Caki2 (cell line): ENCODE measurements around the gene RAB33B. TPM values are rescaled to one million over a fixed set of nuclear protein-coding genes. Genes with fewer than 3 reads are reported as not detected.

Experiments used
- total RNA-seq: library from RNA; depleted of rRNA; stranded (reverse); fragments of >200 nt; shearing (Covaris generic); gene quantifications from 2 replicates; pipeline ENCODE4 v1.2.3, GENCODE V29; 2014; ENCODE audit warnings: low replicate concordance; rRNA removed

Gene RAB33B
- total RNA-seq, 1 experiment from 2014 or later = 9.5 TPM

Other genes with a start within 250 kb of the RAB33B start
- gene MGARP, start 173.9 kb upstream of the RAB33B start, total RNA-seq = 0.90 and 1.5 TPM in 2 replicates
- gene NAA15, start 152.6 kb upstream of the RAB33B start, total RNA-seq = 5.0 and 23.5 TPM in 2 replicates
- gene NDUFC1, start 151.6 kb upstream of the RAB33B start, total RNA-seq = 128 and 167 TPM in 2 replicates
- 28.7 and 36.6 TPM in 2 replicates for gene SETD7, start 102.1 kb downstream of the RAB33B start, total RNA-seq
- 48.5 and 54.0 TPM in 2 replicates for gene MGST2, start 211.7 kb downstream of the RAB33B start, total RNA-seq